Muscle layer of colon (tissue), 2 donors: ENCODE measurements around the gene HEPACAM.

Experiments used
- H3K27ac ChIP-seq: one replicate; pipeline ENCODE4 v1.7.0; 2013; ENCODE audit warnings: low read depth, mild to moderate bottlenecking, low read length, moderate library complexity
- H3K27me3 ChIP-seq, 2 donors: one replicate each; pipeline ENCODE4 v1.7.0; 2013; ENCODE audit warnings: low read length in 2 of 2, mild to moderate bottlenecking in 2 of 2; ENCODE audit not compliant: insufficient read depth in 2 of 2, control insufficient read depth in 1 of 2
- H3K36me3 ChIP-seq: one replicate; pipeline ENCODE4 v1.7.0; 2013; ENCODE audit warnings: mild to moderate bottlenecking, low read length; ENCODE audit not compliant: insufficient read depth
- H3K4me1 ChIP-seq: one replicate; pipeline ENCODE4 v1.7.0; 2013; ENCODE audit warnings: mild to moderate bottlenecking, low read length; ENCODE audit not compliant: insufficient read depth
- H3K4me3 ChIP-seq, 2 donors: one replicate each; pipeline ENCODE4 v1.7.0; 2013; ENCODE audit warnings: low read length in 2 of 2, low read depth in 1 of 2, mild to moderate bottlenecking in 1 of 2, moderate library complexity in 1 of 2
- H3K9ac ChIP-seq: one replicate; pipeline ENCODE4 v1.7.0; 2013; ENCODE audit warnings: low read length
- H3K9me3 ChIP-seq: one replicate; pipeline ENCODE4 v1.7.0; 2013; ENCODE audit warnings: mild to moderate bottlenecking, low read length
- donor health status: abdominal sarcoma.
- donor health status: Adenocarcinoma of cecum.

HEPACAM gene

DNA sequence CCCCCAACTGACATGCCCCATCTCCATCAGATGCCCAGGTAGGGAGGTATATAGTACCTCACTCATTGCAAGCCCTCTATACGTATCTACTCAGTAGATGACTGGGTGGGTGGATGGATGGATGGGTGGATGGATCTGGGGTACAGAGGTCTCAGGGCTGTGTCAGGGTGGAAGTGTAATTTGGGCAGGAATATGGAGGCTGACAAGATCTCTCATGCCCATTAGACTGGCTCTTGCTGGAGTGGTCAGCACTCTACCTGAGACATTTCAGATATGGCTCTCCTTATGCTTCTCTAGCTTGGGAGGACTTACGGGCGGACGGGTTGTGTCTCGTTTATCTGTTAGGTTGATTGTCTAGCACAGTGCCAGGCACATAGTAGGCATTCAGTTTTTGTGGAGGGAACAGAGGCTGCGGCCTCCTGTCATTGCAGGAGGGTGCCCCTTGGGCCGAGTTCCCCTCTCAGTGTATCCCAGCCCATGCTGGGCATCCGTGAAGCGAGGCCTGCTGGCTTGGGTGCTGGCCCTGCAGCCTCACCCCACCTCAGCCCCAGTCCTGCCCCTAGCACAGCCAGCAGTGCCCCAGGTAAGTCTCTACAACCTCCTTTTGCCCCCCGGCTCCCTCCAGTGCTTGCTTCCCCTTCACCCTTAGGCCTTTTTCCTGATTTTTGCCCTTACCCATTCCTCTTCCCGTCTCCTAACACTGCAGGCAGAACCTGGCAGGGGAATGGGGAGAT, 56.9 kb downstream of the HEPACAM start:
- Histone ChIP-seq H3K27me3 (peaks cover 0 to 16% of the 10 kb centered on the region in 2 donors), H3K27ac (no peak overlapping the region), H3K9ac (no peak overlapping the region), H3K4me1 (peaks cover 22% of the 10 kb centered on the region), H3K9me3 (no peaks in the 10 kb centered on the region), H3K4me3 (no peak overlapping the region), H3K36me3 (no peaks in the 10 kb centered on the region)

DNA sequence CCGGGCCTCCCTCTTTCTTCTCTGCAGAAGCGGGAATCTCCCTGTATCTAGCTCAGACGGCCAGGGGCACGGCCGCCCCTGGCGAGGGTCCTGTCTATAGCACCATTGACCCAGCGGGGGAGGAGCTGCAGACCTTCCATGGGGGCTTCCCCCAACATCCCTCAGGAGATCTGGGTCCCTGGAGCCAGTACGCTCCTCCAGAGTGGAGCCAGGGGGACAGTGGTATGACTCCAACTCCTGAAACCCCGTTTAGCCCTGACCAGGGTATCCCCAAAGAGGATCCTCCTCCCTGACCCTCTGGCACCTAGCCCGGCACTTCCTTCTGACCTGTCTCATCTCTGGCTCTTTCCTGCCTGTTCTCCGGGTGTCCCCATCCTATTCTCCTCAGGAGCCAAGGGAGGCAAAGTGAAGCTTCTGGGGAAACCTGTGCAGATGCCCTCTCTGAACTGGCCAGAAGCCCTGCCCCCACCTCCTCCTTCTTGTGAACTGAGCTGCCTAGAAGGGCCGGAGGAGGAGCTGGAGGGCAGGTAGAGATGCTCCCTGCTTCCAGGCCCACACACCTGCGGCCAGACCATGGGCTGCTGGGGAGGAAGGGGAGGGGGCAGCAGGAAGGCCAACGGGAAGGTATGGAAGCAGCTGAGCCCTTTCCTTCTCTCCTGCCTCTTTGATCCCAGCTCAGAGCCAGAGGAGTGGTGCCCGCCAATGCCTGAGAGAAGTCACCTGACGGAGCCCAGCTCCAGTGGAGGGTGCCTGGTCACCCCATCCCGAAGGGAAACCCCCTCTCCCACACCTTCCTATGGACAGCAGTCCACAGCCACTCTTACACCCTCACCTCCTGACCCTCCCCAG, 57.7 kb downstream of the HEPACAM start:
- peaks cover 0 to 17% of the 10 kb centered on the region in 2 donors for H3K27me3 ChIP-seq
- peaks cover 22% of the 10 kb centered on the region for H3K4me1 ChIP-seq
- no peaks in the 10 kb centered on the region for H3K9me3 ChIP-seq
- H3K9ac ChIP-seq, result no peak overlapping the region
- H3K36me3 ChIP-seq, result no peaks in the 10 kb centered on the region
- H3K27ac ChIP-seq, result no peak overlapping the region
- H3K4me3 ChIP-seq, result no peak overlapping the region

DNA sequence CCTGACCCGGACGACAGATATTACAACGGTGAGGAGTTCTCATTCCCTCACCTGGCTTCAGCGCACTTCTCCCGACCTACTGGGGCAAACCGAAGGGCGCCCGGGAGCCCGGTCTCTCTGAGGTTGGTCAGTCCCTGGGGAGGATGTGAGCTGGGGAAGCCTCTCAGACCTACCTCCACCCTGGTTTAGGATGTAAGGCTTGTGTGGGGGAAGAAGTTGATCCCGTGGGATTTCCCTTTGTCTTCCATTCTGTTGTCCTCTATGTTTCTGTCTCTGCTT, 58.3 kb downstream of the HEPACAM start:
- Histone ChIP-seq H3K27ac (no peak overlapping the region), H3K4me3 (peak overlapping the region; percentile 77 to 90), H3K27me3 (peaks cover 0 to 21% of the 10 kb centered on the region in 2 donors), H3K36me3 (no peaks in the 10 kb centered on the region), H3K9me3 (no peaks in the 10 kb centered on the region), H3K9ac (no peak overlapping the region), H3K4me1 (peaks cover 18% of the 10 kb centered on the region)

DNA sequence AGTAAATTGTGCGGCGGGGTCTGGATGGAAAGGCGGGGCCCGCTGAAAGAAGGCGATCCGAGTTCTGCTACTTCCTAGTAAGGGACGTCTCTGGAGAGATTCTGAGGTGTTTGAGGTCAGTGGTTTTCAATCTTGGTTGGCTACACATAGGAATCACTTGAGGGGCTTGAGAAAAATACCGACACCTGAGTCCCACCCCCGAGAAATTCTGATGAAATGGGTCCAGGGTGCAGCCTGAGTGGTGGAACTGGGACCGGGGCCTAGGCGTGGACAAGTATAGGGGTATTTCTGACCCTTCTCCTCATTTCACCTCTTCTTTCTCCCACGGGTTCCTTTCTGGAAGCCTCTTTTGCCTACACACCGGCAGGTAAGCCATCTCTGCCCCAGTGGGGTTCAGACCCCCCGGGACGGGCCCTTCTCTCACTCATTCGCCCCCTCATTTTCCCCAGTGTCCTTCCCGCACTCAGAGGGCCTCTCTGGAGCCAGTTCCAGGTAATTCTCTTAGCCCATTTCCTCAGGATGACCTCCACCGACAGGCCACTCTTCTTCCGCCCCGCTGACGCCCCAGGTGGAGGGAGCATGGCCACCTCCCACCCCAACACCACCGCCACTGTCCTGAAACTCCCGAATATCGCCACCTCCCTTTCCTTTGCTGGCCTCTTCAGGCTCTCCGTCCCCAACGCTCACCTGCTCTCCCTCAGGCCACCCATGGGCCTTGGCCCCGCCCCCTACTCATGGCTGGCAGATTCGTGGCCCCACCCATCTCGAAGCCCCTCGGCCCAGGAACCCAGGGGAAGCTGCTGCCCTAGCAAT, 58.8 kb downstream of the HEPACAM start:
- H3K36me3 ChIP-seq, result no peaks in the 10 kb centered on the region
- peaks cover 0 to 26% of the 10 kb centered on the region in 2 donors for H3K27me3 ChIP-seq
- H3K4me3 ChIP-seq, result peak overlapping the region; percentile 77 to 90
- no peaks in the 10 kb centered on the region for H3K9me3 ChIP-seq
- H3K4me1 ChIP-seq, result peaks cover 18% of the 10 kb centered on the region
- peak overlapping the region; percentile 93 for H3K27ac ChIP-seq
- peak overlapping the region; percentile 69 for H3K9ac ChIP-seq

DNA sequence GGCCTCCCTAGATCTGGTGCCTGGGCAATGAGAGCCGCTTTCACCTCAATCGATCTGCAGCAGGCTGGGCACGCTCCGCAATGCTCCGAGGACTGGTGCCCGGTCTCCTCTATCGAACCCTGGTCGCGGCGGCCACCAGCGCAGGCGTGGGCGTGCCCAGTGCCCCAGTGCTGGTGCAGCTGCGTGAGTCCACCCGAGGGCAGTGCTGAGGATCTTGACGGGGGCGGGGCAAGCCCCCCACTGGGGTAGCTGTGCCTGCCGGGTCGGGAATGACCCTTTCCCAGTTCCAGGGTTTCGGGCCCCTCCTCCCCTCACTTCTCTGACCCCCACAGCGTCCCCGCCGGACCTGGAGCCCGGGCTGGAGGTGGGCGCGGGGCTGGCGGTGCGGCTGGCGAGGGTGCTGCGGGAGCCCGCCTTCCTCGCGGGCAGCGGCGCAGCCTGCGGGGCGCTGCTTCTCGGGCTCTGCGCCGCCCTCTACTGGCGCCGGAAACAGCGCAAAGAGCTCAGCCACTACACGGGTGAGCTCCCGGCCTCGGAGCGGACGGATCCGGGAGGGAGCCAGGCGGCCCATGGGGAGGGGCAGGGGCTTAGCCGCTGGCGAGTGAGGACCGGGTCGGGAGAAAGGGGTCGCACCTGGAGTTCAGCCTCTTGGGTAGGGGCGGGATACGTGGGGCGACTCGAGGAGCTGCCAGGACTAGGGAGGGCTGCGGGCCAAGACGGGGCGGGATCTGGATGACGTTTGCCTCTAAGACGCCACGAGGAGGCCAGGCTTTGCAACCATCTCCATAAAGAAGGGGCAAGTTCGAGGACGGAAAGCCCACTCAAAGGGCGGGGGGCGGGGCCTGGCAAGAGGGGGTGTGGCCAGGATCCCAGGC, 59.7 kb downstream of the HEPACAM start:
- peak overlapping the region; percentile 69 for H3K9ac ChIP-seq

DNA sequence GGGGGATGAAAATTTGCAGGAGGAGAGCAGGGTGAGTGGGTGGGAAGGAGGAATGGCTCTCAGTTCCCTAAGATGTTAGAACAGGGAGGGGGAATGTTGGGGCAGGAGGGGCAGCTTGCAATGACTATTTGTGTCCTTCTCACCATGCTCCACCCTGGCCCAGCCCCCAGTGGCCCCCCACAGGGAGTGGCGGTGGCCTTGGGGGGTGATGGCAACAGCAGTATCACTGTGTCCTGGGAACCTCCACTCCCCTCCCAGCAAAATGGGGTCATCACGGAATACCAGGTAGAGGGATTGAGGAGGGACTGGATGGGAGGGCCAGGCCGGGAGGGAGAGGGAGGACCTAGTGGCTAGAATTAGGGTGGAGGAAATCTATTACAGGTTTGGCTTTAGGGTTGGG, 60.4 kb downstream of the HEPACAM start:
- H3K9me3 ChIP-seq, result no peaks in the 10 kb centered on the region
- peaks cover 18% of the 10 kb centered on the region for H3K4me1 ChIP-seq
- no peak overlapping the region for H3K9ac ChIP-seq
- peak overlapping the region in 1 of 2 donors; percentile 77 for H3K4me3 ChIP-seq
- H3K27me3 ChIP-seq, result peaks cover 7 to 33% of the 10 kb centered on the region in 2 donors
- H3K36me3 ChIP-seq, result no peaks in the 10 kb centered on the region
- no peak overlapping the region for H3K27ac ChIP-seq

More for the DNA sequence above, 59.7 kb downstream of the HEPACAM start:
- peaks cover 0 to 26% of the 10 kb centered on the region in 2 donors for H3K27me3 ChIP-seq
- no peaks in the 10 kb centered on the region for H3K9me3 ChIP-seq
- peak overlapping the region; percentile 93 for H3K27ac ChIP-seq
- H3K4me1 ChIP-seq, result peaks cover 18% of the 10 kb centered on the region
- H3K4me3 ChIP-seq, result peak overlapping the region; percentile 77 to 90
- no peaks in the 10 kb centered on the region for H3K36me3 ChIP-seq

DNA sequence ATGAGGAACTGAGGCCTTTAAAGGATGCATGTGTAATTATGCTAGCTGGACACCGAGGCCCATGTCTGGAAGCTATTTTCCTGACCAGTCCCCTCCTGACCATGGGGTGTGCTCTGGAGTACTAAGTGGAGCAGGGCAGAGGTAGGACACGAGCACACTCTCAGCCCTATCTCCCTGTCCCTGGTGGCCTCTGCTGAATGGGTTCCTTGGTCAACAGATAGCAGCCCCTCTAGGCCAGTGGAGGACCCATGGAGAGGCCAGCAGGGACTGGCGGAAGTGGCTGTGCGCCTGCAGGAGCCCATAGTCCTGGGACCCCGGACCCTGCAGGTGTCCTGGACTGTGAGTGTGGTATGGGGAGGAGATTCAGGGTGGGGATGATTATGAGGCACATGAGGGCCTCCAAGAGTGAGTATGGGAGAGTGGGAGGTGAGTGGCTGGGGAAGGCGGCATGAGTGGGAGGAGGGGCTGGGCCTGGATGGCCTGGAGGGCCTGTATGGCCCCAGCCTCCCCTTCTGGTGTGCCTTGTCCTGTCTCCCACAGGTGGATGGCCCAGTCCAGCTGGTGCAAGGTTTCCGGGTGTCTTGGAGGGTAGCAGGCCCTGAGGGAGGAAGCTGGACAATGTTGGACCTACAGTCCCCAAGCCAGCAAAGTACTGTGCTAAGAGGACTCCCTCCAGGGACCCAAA, 61.1 kb downstream of the HEPACAM start:
- no peak overlapping the region for H3K9ac ChIP-seq
- peaks cover 12 to 40% of the 10 kb centered on the region in 2 donors for H3K27me3 ChIP-seq
- no peaks in the 10 kb centered on the region for H3K9me3 ChIP-seq
- H3K4me1 ChIP-seq, result peaks cover 18% of the 10 kb centered on the region
- no peak overlapping the region for H3K27ac ChIP-seq
- no peaks in the 10 kb centered on the region for H3K36me3 ChIP-seq
- H3K4me3 ChIP-seq, result no peak overlapping the region

DNA sequence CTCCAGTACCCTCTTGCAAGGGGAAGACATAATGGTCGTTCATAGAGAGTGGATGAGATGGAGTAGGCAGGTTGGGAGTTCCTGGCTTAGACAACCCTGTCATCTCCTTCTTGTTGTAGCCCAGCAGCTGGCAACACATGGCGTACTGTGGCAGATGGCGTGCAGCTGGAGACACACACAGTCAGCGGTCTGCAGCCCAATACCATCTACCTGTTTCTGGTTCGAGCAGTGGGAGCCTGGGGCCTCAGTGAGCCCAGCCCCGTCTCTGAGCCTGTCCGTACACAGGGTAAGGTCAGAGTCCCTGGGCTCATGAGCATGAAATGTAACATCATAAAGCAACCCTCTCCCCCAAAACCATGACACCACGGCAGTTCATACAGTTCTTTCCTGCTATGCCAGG, 61.9 kb downstream of the HEPACAM start:
- no peak overlapping the region for H3K27ac ChIP-seq
- H3K9ac ChIP-seq, result no peak overlapping the region
- peaks cover 18% of the 10 kb centered on the region for H3K4me1 ChIP-seq
- H3K36me3 ChIP-seq, result no peaks in the 10 kb centered on the region
- H3K27me3 ChIP-seq, result peaks cover 20 to 47% of the 10 kb centered on the region in 2 donors
- no peaks in the 10 kb centered on the region for H3K9me3 ChIP-seq
- no peak overlapping the region for H3K4me3 ChIP-seq

DNA sequence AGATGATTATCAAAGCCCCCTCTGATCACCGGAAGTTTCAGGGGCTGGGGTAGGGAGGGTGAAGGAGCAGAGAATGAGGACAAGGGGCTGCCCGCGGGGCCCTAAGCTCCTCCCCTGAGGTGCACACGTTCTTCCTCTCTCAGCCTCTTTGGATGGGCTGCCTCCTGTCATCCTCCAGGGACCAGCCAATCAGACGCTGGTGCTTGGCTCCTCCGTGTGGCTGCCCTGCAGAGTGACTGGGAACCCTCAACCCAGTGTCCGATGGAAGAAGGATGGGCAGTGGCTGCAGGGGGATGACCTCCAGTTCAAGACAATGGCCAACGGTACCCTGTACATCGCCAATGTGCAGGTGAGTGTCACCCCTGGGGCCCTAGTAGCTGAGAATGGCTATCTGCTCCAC, 63.1 kb downstream of the HEPACAM start:
- Histone ChIP-seq H3K4me1 (peaks cover 11% of the 10 kb centered on the region), H3K4me3 (no peak overlapping the region), H3K36me3 (no peaks in the 10 kb centered on the region), H3K27ac (no peak overlapping the region), H3K9me3 (no peaks in the 10 kb centered on the region), H3K27me3 (peaks cover 31 to 59% of the 10 kb centered on the region in 2 donors), H3K9ac (no peak overlapping the region)

DNA sequence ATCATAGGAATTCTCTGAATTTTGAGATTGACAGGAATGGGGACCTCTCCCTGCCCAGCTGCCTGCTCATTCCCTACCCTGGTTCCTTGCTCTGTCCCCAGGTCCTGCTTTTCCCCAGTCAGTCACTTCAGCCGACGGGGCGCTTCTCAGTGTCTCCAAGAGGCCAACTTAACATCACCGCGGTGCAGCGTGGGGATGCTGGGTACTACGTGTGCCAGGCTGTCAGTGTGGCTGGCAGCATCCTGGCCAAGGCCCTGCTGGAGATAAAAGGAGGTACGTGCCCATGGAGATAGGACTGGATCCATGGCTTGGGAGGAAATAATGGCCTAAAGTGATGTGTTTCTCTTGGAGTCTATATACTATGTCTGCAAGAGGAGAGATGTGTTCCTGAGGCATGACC, 63.6 kb downstream of the HEPACAM start:
- Histone ChIP-seq H3K27ac (no peak overlapping the region), H3K4me1 (peaks cover 7% of the 10 kb centered on the region), H3K27me3 (peaks cover 35 to 64% of the 10 kb centered on the region in 2 donors), H3K4me3 (no peak overlapping the region), H3K9me3 (no peaks in the 10 kb centered on the region), H3K36me3 (no peaks in the 10 kb centered on the region), H3K9ac (no peak overlapping the region)
